Left lung (tissue), 10 donors: Measurements from ENCODE around the gene CILP2. TPM values are rescaled to one million over a fixed set of nuclear protein-coding genes. Genes with fewer than 3 reads are reported as not detected.

ENCODE experiments used
- ATAC-seq: fragments of 200-7000 bp; cut with Tn5 transposase; one replicate; pipeline ENCODE4 v1.9.1; 2020; ENCODE audit warnings: moderate library complexity
- DNase-seq, 4 donors: peaks; one replicate each; pipeline ENCODE4 v3.0.0-alpha.2; 2013 to 2020
- H3K27ac ChIP-seq, 2 donors: fragments of 200-600 bp; sonication (generic) in 1 of 2; one replicate each; pipeline versions ENCODE4 v1.5.0 to v1.8.0; 2020 to 2021
- H3K27me3 ChIP-seq, 2 donors: fragments of 200-600 bp; sonication (generic) in 1 of 2; one replicate each; pipeline versions ENCODE4 v1.5.0 to v1.8.0; 2020 to 2021
- H3K36me3 ChIP-seq, 2 donors: fragments of 200-600 bp; sonication (generic) in 1 of 2; one replicate each; pipeline versions ENCODE4 v1.5.0 to v1.8.0; 2020 to 2021
- H3K4me1 ChIP-seq, 2 donors: fragments of 200-600 bp; one replicate each; pipeline ENCODE4 v1.8.0; 2021
- H3K4me3 ChIP-seq, 2 donors: fragments of 200-600 bp; sonication (generic) in 1 of 2; one replicate each; pipeline versions ENCODE4 v1.5.0 to v1.8.0; 2020 to 2021; ENCODE audit warnings: mild to moderate bottlenecking in 1 of 2
- H3K9me3 ChIP-seq, 2 donors: fragments of 200-600 bp; sonication (generic) in 1 of 2; one replicate each; pipeline versions ENCODE4 v1.5.0 to v1.8.0; 2020 to 2021
- intact Hi-C, 2 donors: fragments of 100-400 bp; cut with DNase I; formaldehyde crosslinking; loops; one replicate each; pipeline versions ENCODE4 v1.11.2 to v1.14.2; 2022
- polyA plus RNA-seq, 6 donors: library from polyadenylated mRNA; unstranded; fragments of 120-200 nt; gene quantifications; one replicate each; pipeline ENCODE4 v1.2.1, GENCODE V29; 2013; ENCODE audit not compliant: insufficient read length in 6 of 6
- total RNA-seq, 2 donors: library from RNA; stranded (reverse); fragmentation: NEBNext Ultra II Directional; extraction: Animal tissue kit (Norgen Biotek cat#: 25700); gene quantifications; one replicate each; pipeline ENCODE4 v1.2.1, GENCODE V29; 2021
- TF ChIP-seq, protein P1 (sequence below), 2 donors: fragments of 200-600 bp; sonication (generic) in 1 of 2; IDR thresholded peaks; one replicate each; pipeline versions ENCODE4 v1.5.0 to v1.8.0; 2021; ENCODE audit warnings: antibody characterized with exemption in 2 of 2
- donor health status: DM: no; HTN: yes; CAD: no.
- donor health status: DM: no; HTN: no; CAD: no.

The CILP2 gene
- total and polyA plus RNA-seq, 8 donors = 0.14 to 17.8 (median 0.25) TPM

- intact Hi-C loops = loop anchor here in 1 of 2 donors (10.0 kb wide), 1 partner anchor 417 kb away; no protein-coding TSS in a partner anchor
- TF ChIP-seq, protein P1, sequence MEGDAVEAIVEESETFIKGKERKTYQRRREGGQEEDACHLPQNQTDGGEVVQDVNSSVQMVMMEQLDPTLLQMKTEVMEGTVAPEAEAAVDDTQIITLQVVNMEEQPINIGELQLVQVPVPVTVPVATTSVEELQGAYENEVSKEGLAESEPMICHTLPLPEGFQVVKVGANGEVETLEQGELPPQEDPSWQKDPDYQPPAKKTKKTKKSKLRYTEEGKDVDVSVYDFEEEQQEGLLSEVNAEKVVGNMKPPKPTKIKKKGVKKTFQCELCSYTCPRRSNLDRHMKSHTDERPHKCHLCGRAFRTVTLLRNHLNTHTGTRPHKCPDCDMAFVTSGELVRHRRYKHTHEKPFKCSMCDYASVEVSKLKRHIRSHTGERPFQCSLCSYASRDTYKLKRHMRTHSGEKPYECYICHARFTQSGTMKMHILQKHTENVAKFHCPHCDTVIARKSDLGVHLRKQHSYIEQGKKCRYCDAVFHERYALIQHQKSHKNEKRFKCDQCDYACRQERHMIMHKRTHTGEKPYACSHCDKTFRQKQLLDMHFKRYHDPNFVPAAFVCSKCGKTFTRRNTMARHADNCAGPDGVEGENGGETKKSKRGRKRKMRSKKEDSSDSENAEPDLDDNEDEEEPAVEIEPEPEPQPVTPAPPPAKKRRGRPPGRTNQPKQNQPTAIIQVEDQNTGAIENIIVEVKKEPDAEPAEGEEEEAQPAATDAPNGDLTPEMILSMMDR (IDR thresholded peaks at IDR 0.05) = no peak
- no peak for DNase-seq
- H3K4me1 ChIP-seq = peaks cover 16 to 44% of the 10 kb centered on the region in 2 donors
- peaks cover 33 to 60% of the 10 kb centered on the region in 2 donors for H3K27me3 ChIP-seq
- ATAC-seq = peak; percentile 14
- H3K4me3 ChIP-seq = no peak overlapping the region
- no peaks in the 10 kb centered on the region for H3K36me3 ChIP-seq
- H3K9me3 ChIP-seq = no peaks in the 10 kb centered on the region
- no peak overlapping the region for H3K27ac ChIP-seq
Observed at GRCh38 chr19:19537075-19538048, 703 bp upstream of the CILP2 start.

DNA sequence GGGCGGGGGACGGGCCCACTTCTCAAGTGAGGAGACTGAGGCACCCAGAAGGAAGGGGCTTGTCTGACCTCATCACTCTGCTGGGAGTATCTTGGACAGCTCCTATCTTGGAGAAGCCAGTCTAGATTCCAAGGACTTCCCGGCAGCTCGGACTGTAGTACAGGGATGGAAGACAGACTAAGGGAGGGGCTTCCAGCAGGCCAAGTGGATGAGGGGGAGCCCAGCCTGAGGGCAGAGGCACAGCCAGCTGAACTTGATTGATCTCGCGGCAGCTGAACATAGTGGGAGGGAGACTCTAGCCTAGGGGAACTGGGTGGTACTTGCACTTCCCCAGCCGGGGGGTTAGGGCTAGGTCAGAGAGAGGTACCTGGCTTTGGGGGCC lies 711 bp downstream of the CILP2 start:
- H3K27me3 ChIP-seq = peaks cover 33 to 74% of the 10 kb centered on the region in 2 donors
- H3K27ac ChIP-seq = no peak overlapping the region
- no peak overlapping the region for H3K4me3 ChIP-seq
- intact Hi-C loops = loop anchor here in 1 of 2 donors (10.0 kb wide), 1 partner anchor 416 kb away; no protein-coding TSS in a partner anchor
- H3K4me1 ChIP-seq = peaks cover 16 to 39% of the 10 kb centered on the region in 2 donors
- ATAC-seq = peak; percentile 6
- TF ChIP-seq, protein P1 (IDR thresholded peaks at IDR 0.05) = no peak
- H3K9me3 ChIP-seq = no peaks in the 10 kb centered on the region
- no peaks in the 10 kb centered on the region for H3K36me3 ChIP-seq
- DNase-seq = no peak

GRCh38 chr19:19539698-19540063 lies 1.6 kb downstream of the CILP2 start:
- intact Hi-C loops = loop anchor here in 1 of 2 donors (10.0 kb wide), 1 partner anchor 415 kb away; no protein-coding TSS in a partner anchor

GRCh38 chr19:19540064-19540714 lies 2.1 kb downstream of the CILP2 start:
- DNase-seq (peak in 3 of 4 donors; percentile 68 to 96 (median 86)), ATAC-seq (peak; percentile 52)
- TF ChIP-seq, protein P1 (IDR thresholded peaks at IDR 0.05) = no peak
- Histone ChIP-seq H3K4me1 (peaks cover 16 to 39% of the 10 kb centered on the region in 2 donors), H3K9me3 (no peaks in the 10 kb centered on the region), H3K4me3 (peak overlapping the region in 1 of 2 donors; percentile 34), H3K36me3 (no peaks in the 10 kb centered on the region), H3K27me3 (peaks cover 33 to 87% of the 10 kb centered on the region in 2 donors), H3K27ac (no peak overlapping the region)
- intact Hi-C loops = no loop called here

More at GRCh38 chr19:19539698-19540063, 1.6 kb downstream of the CILP2 start:
- H3K4me1 ChIP-seq = peaks cover 16 to 39% of the 10 kb centered on the region in 2 donors
- TF ChIP-seq, protein P1 (IDR thresholded peaks at IDR 0.05) = no peak
- no peak overlapping the region for H3K27ac ChIP-seq
- H3K27me3 ChIP-seq = peaks cover 33 to 83% of the 10 kb centered on the region in 2 donors
- ATAC-seq (no peak), DNase-seq (peak in 1 of 4 donors; percentile 79)
- H3K9me3 ChIP-seq = no peaks in the 10 kb centered on the region
- H3K4me3 ChIP-seq = no peak overlapping the region
- no peaks in the 10 kb centered on the region for H3K36me3 ChIP-seq
